H1 (cell line): ENCODE results near the gene MSH4. TPM values are rescaled to one million over a fixed set of nuclear protein-coding genes. Genes with fewer than 3 reads are reported as not detected.

Source experiments
- CTCF ChIA-PET: fragments of 300-600 bp; sonication (Branson Sonifier 250); formaldehyde crosslinking; loops from one replicate; lab custom pipeline; 2021; ENCODE audit not compliant: partially characterized antibody; lab: Charles Lee
- POLR2A ChIA-PET: fragments of 300-600 bp; sonication (Branson Sonifier 250); formaldehyde crosslinking; loops from one replicate; lab custom pipeline; 2021; ENCODE audit warnings: inconsistent platforms; ENCODE audit not compliant: partially characterized antibody; lab: Charles Lee
- DNase-seq, 2 experiments: peaks; one replicate each; pipeline versions ENCODE4 v3.0.0 to v3.0.0-alpha.2; 2010 to 2022; ENCODE audit warnings: low spot score in 2 of 2, low read depth in 1 of 2, mixed read lengths in 1 of 2
- FAIRE-seq: peaks from 2 replicates; lab custom pipeline; 2011; peaks lifted over from hg19 to GRCh38; lab: Jason Lieb, UNC
- H2AFZ ChIP-seq: 2 replicates; pipeline ENCODE4 v1.8.1; 2012; ENCODE audit warnings: low read length, inconsistent platforms
- H2AK5ac ChIP-seq: 2 replicates; pipeline ENCODE4 v1.6.1; 2013; ENCODE audit warnings: low read depth, low read length
- H2BK120ac ChIP-seq: replicated peaks from 2 replicates; pipeline ENCODE3; 2013; ENCODE audit warnings: low read depth, low read length, inconsistent platforms
- H2BK12ac ChIP-seq: 2 replicates; pipeline ENCODE4 v1.6.1; 2013; ENCODE audit warnings: low read depth, low read length
- H2BK15ac ChIP-seq: 2 replicates; pipeline ENCODE4 v1.6.1; 2013; ENCODE audit warnings: low read length
- H2BK20ac ChIP-seq: 2 replicates; pipeline ENCODE4 v1.6.1; 2013; ENCODE audit warnings: low read length
- H2BK5ac ChIP-seq: 2 replicates; pipeline ENCODE4 v1.6.1; 2013; ENCODE audit warnings: low read depth, low read length
- H3K14ac ChIP-seq: 2 replicates; pipeline ENCODE4 v1.6.1; 2013; ENCODE audit warnings: inconsistent platforms; ENCODE audit not compliant: insufficient read length
- H3K18ac ChIP-seq: 2 replicates; pipeline ENCODE4 v1.6.1; 2013; ENCODE audit warnings: low read length; ENCODE audit errors: extremely low read depth
- H3K23ac ChIP-seq: 2 replicates; pipeline ENCODE4 v1.6.1; 2013; ENCODE audit warnings: inconsistent platforms; ENCODE audit not compliant: insufficient read length
- H3K23me2 ChIP-seq: 2 replicates; pipeline ENCODE4 v1.6.1; 2013; ENCODE audit warnings: low read depth, low read length
- H3K27ac ChIP-seq: 2 replicates; pipeline ENCODE4 v1.6.1; 2011; ENCODE audit warnings: low read depth, low read length, inconsistent platforms
- H3K27me3 ChIP-seq, 4 experiments: replicated peaks in 1 of 4; 1 replicate in 1 of 4; 2 replicates in 3 of 4; pipeline versions ENCODE4 v1.6.1 to v1.8.1; 2011 to 2013; ENCODE audit warnings: low read length in 3 of 4, mild to moderate bottlenecking in 3 of 4, inconsistent platforms in 2 of 4, mixed read lengths in 2 of 4, moderate library complexity in 1 of 4; ENCODE audit not compliant: control insufficient read depth in 3 of 4, insufficient read depth in 3 of 4; ENCODE audit errors: extremely low read depth in 1 of 4
- H3K36me3 ChIP-seq, 4 experiments: 2 replicates each; pipeline versions ENCODE4 v1.6.1 to v1.8.1; 2011 to 2013; ENCODE audit warnings: mild to moderate bottlenecking in 4 of 4, low read length in 3 of 4, moderate library complexity in 2 of 4, control low read depth in 1 of 4, inconsistent platforms in 1 of 4; ENCODE audit not compliant: insufficient read depth in 4 of 4, control insufficient read depth in 2 of 4
- H3K4ac ChIP-seq: replicated peaks from 2 replicates; pipeline ENCODE3; 2013; ENCODE audit warnings: low read length, low read depth, mixed read lengths, inconsistent platforms; ENCODE audit not compliant: insufficient read length
- H3K4me1 ChIP-seq, 4 experiments: replicated peaks in 1 of 4; 1 replicate in 1 of 4; 2 replicates in 3 of 4; pipeline versions ENCODE4 v1.6.1 to v1.8.1; 2011 to 2013; ENCODE audit warnings: low read length in 3 of 4, inconsistent platforms in 2 of 4, mixed read lengths in 1 of 4; ENCODE audit not compliant: insufficient read depth in 4 of 4, control insufficient read depth in 3 of 4
- H3K4me2 ChIP-seq, 2 experiments: 2 replicates each; pipeline versions ENCODE4 v1.6.1 to v1.8.1; 2011 to 2013; ENCODE audit warnings: low read depth in 2 of 2, low read length in 2 of 2, control low read depth in 1 of 2, inconsistent platforms in 1 of 2, mild to moderate bottlenecking in 1 of 2; ENCODE audit not compliant: insufficient read depth in 1 of 2
- H3K4me3 ChIP-seq, 4 experiments: fragments of 200-600, 300-600 bp in 1 of 4; sonication (generic), shearing (Covaris generic), sonication (Bioruptor Twin) in 1 of 4; 2 replicates each; pipeline versions ENCODE4 v1.5.1 to v1.8.1; 2011 to 2016; ENCODE audit warnings: low read length in 4 of 4, low read depth in 3 of 4, control low read depth in 2 of 4, inconsistent platforms in 2 of 4, mild to moderate bottlenecking in 2 of 4, mixed read lengths in 1 of 4, moderate library complexity in 1 of 4; ENCODE audit not compliant: insufficient read depth in 2 of 4; ENCODE audit errors: extremely low read depth in 1 of 4
- H3K56ac ChIP-seq: replicated peaks from 2 replicates; pipeline ENCODE3; 2013; ENCODE audit warnings: low read depth, mild to moderate bottlenecking, mixed read lengths, low read length, inconsistent platforms; ENCODE audit not compliant: insufficient read length
- H3K79me1 ChIP-seq: 2 replicates; pipeline ENCODE4 v1.6.1; 2013; ENCODE audit warnings: low read depth, low read length, control low read depth
- H3K79me2 ChIP-seq, 2 experiments: 2 replicates each; pipeline versions ENCODE4 v1.6.1 to v1.8.1; 2012 to 2013; ENCODE audit warnings: low read length in 2 of 2, mild to moderate bottlenecking in 2 of 2, inconsistent platforms in 1 of 2; ENCODE audit not compliant: insufficient read depth in 2 of 2, control insufficient read depth in 1 of 2
- H3K9ac ChIP-seq, 4 experiments: replicated peaks in 1 of 4; 1 replicate in 1 of 4; 2 replicates in 3 of 4; pipeline versions ENCODE4 v1.6.1 to v1.8.1; 2011 to 2013; ENCODE audit warnings: low read depth in 3 of 4, low read length in 3 of 4, control low read depth in 2 of 4, mild to moderate bottlenecking in 2 of 4, moderate library complexity in 2 of 4, inconsistent platforms in 1 of 4; ENCODE audit errors: extremely low read depth in 1 of 4
- H3K9me3 ChIP-seq, 2 experiments: 2 replicates each; pipeline versions ENCODE4 v1.6.1 to v1.8.1; 2012 to 2013; ENCODE audit warnings: mild to moderate bottlenecking in 2 of 2, moderate library complexity in 2 of 2, control low read depth in 1 of 2, inconsistent platforms in 1 of 2, low read depth in 1 of 2, low read length in 1 of 2, mixed read lengths in 1 of 2; ENCODE audit not compliant: insufficient read depth in 2 of 2
- H4K20me1 ChIP-seq, 2 experiments: replicated peaks in 1 of 2; 2 replicates each; pipeline versions ENCODE3 to v1.8.1; 2011 to 2013; ENCODE audit warnings: inconsistent platforms in 2 of 2, low read length in 2 of 2, mild to moderate bottlenecking in 1 of 2; ENCODE audit not compliant: insufficient read depth in 2 of 2, control insufficient read depth in 1 of 2
- H4K5ac ChIP-seq: 2 replicates; pipeline ENCODE4 v1.6.1; 2013; ENCODE audit warnings: low read length, low read depth, mixed read lengths, inconsistent platforms; ENCODE audit not compliant: insufficient read length
- H4K8ac ChIP-seq: 2 replicates; pipeline ENCODE4 v1.8.0; 2013; ENCODE audit warnings: mild to moderate bottlenecking, moderate library complexity, low read length, inconsistent platforms; ENCODE audit not compliant: insufficient read depth; ENCODE audit errors: extremely low read depth
- H4K91ac ChIP-seq: replicated peaks from 2 replicates; pipeline ENCODE3; 2013; ENCODE audit warnings: low read length, mixed read lengths, inconsistent platforms; ENCODE audit not compliant: insufficient read length
- CBX5 ChIP-seq: fragments of 300-800, 300-1000 bp; sonication (generic); IDR thresholded peaks from 2 replicates; pipeline ENCODE4 v1.7.1; 2016; ENCODE audit warnings: antibody characterized with exemption, low read length, low read depth
- CEBPB ChIP-seq: IDR thresholded peaks from 2 replicates; pipeline ENCODE4 v1.6.1; 2012; ENCODE audit warnings: low read depth, low read length
- JUND ChIP-seq: IDR thresholded peaks from 2 replicates; pipeline ENCODE4 v1.6.1; 2011; ENCODE audit warnings: mild to moderate bottlenecking, improper control_type of control experiment, low read length
- MAFK ChIP-seq: IDR thresholded peaks from 2 replicates; pipeline ENCODE4 v1.6.1; 2012; ENCODE audit warnings: low read depth, mild to moderate bottlenecking, improper control_type of control experiment, low read length
- NRF1 ChIP-seq: IDR thresholded peaks from 2 replicates; pipeline ENCODE4 v1.6.1; 2011; ENCODE audit warnings: mild to moderate bottlenecking, low read depth, low read length, improper control_type of control experiment
- POU5F1 ChIP-seq: IDR thresholded peaks from 2 replicates; pipeline ENCODE4 v1.6.1; 2011; ENCODE audit warnings: low read depth, mild to moderate bottlenecking, low read length, moderate library complexity
- SP4 ChIP-seq: IDR thresholded peaks from 2 replicates; pipeline ENCODE4 v1.6.1; 2012; ENCODE audit warnings: low read length, inconsistent platforms
- SRF ChIP-seq: IDR thresholded peaks from 2 replicates; pipeline ENCODE4 v1.6.1; 2011; ENCODE audit warnings: mild to moderate bottlenecking, low read depth, low read length, moderate library complexity
- WGBS, 2 experiments: shearing (Covaris generic) in 1 of 2; methylation state at CpG; one replicate each; pipeline versions ENCODE4 v1.1.6 to v1.1.7; 2013 to 2015; ENCODE audit warnings: low lambda C conversion rate in 2 of 2, mixed read lengths in 2 of 2, inconsistent platforms in 1 of 2, low coverage in 1 of 2, missing lambda C conversion rate in 1 of 2; ENCODE audit not compliant: insufficient replicate concordance in 2 of 2, insufficient coverage in 1 of 2, insufficient read length in 1 of 2; ENCODE audit errors: extremely low coverage in 1 of 2, missing lambda C conversion rate in 1 of 2; 5-methylcytosine and 5-hydroxymethylcytosine counted together
- polyA plus RNA-seq, 7 experiments: library from polyadenylated mRNA; depleted of rRNA in 3 of 7; stranded (reverse) in 5 of 7; unstranded in 2 of 7; fragments of >200 nt in 5 of 7; fragments of 200-250 nt in 2 of 7; gene quantifications; 1 replicate in 5 of 7; 2 replicates in 1 of 7; 4 replicates in 1 of 7; pipeline versions ENCODE4 v1.2.1 to v1.2.3, GENCODE V29; 2011 to 2013; ENCODE audit warnings: missing spikeins in 2 of 7, mixed read lengths in 2 of 7
- total RNA-seq: library from RNA; stranded (reverse); fragmentation: NEBNext Ultra II Directional; extraction: Animal tissue kit (Norgen Biotek cat#: 25700); gene quantifications from 2 replicates; pipeline ENCODE4 v1.2.1, GENCODE V29; 2021

The MSH4 gene
- total and polyA plus RNA-seq, 2 of the 8 experiments (the other 6 are each of a cell fraction or from before 2014, with no cell fraction given): 0.03 to 0.22 TPM

DNA sequence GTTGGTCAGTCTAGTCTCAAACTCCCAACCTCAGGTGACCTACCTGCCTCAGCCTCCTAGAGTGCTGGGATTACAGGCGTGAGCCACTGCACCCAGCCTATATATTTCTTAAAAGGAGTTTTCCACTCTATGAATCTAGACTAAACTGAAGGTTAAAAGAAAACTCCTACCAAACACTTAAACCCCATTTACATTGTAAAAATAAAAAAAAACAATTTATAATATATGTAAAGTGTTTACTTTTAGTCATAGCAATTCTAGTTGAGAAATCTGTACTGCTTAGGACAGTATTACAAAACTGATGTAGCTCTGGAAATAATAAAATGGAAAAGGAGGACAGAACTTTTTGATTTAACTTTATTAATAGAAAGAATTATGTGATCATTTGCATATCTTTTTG, 126.0 kb downstream of the MSH4 start:
- Histone ChIP-seq H3K9me3 (no peaks in the 10 kb centered on the region), H2BK15ac (no peak overlapping the region), H2BK5ac (no peak overlapping the region), H3K9ac (no peak overlapping the region), H3K27me3 (no peaks in the 10 kb centered on the region), H4K8ac (no peak overlapping the region), H3K4me1 (no peaks in the 10 kb centered on the region), H2AFZ (no peak overlapping the region), H3K23me2 (no peaks in the 10 kb centered on the region), H3K56ac (no peak overlapping the region), H3K36me3 (no peaks in the 10 kb centered on the region), H3K14ac (no peak overlapping the region), H2BK12ac (no peak overlapping the region), H3K23ac (no peak overlapping the region), H3K79me1 (no peaks in the 10 kb centered on the region), H3K27ac (no peak overlapping the region), H2AK5ac (no peak overlapping the region), H4K91ac (no peak overlapping the region), H2BK120ac (no peak overlapping the region), H4K20me1 (no peaks in the 10 kb centered on the region), H3K4ac (no peak overlapping the region), H3K79me2 (no peaks in the 10 kb centered on the region), H3K18ac (no peak overlapping the region), H2BK20ac (no peak overlapping the region), H3K4me2 (no peak overlapping the region), H3K4me3 (no peak overlapping the region), H4K5ac (no peak overlapping the region)
- no peak for TF ChIP-seq SP4
- TF ChIP-seq POU5F1: no peak
- TF ChIP-seq NRF1: no peak
- no peak for TF ChIP-seq SRF
- no peak for TF ChIP-seq CEBPB
- TF ChIP-seq CBX5: no peak
- TF ChIP-seq JUND: no peak
- TF ChIP-seq MAFK: no peak
- ChIA-PET POLR2A (no interaction called here), CTCF (no interaction called here)
- FAIRE-seq (no peak), DNase-seq (no peak)
- 80% methylated on average over 1 of the region's 1 CpG; no CpG with 5 or more reads in 1 of the 2 experiments for WGBS, 2 experiments
